Neural cell (in vitro differentiated cells): Measurements from ENCODE around the gene PLA2G15.

ENCODE experiments used
- CTCF ChIP-seq: fragments of 450-650 bp; IDR thresholded peaks from 2 replicates; pipeline ENCODE4 v1.5.1; 2014; ENCODE audit warnings: antibody characterized with exemption, mild to moderate bottlenecking, moderate library complexity; ENCODE audit not compliant: poor library complexity, severe bottlenecking
- POLR2AphosphoS5 ChIP-seq: IDR thresholded peaks from 2 replicates; pipeline ENCODE4 v1.6.1; 2012
- REST ChIP-seq: IDR thresholded peaks from 2 replicates; pipeline ENCODE4 v1.6.1; 2012; ENCODE audit warnings: borderline replicate concordance

GRCh38 chr16:68233835-68234187 lies 11.4 kb upstream of the PLA2G15 start:
- no peak for TF ChIP-seq CTCF
- TF ChIP-seq REST, result no peak
- TF ChIP-seq POLR2AphosphoS5, result no peak
